Osteoblast (primary cell): ENCODE data around the gene HSD3B1. TPM values are rescaled to one million over a fixed set of nuclear protein-coding genes. Genes with fewer than 3 reads are reported as not detected.

Experiments
- DNase-seq: peaks from one replicate; pipeline ENCODE4 v3.0.0; 2011; ENCODE audit warnings: low spot score, mixed read lengths; ENCODE audit not compliant: insufficient read length; ENCODE audit errors: missing footprints
- H2AFZ ChIP-seq: 2 replicates; pipeline ENCODE4 v1.6.0; 2011; ENCODE audit warnings: mild to moderate bottlenecking, low read length
- H3K27ac ChIP-seq: 2 replicates; pipeline ENCODE4 v1.5.1; 2011; ENCODE audit warnings: mild to moderate bottlenecking, low read depth, low read length, moderate library complexity
- H3K27me3 ChIP-seq: 2 replicates; pipeline ENCODE4 v1.6.0; 2012; ENCODE audit warnings: mild to moderate bottlenecking, control low read depth, inconsistent platforms, low read length, moderate library complexity; ENCODE audit not compliant: insufficient read depth
- H3K36me3 ChIP-seq: 2 replicates; pipeline ENCODE4 v1.5.1; 2011; ENCODE audit warnings: mild to moderate bottlenecking, low read length, control low read depth, moderate library complexity; ENCODE audit not compliant: insufficient read depth
- H3K4me1 ChIP-seq: 2 replicates; pipeline ENCODE4 v1.5.1; 2011; ENCODE audit warnings: mild to moderate bottlenecking, low read length, control low read depth, moderate library complexity; ENCODE audit not compliant: insufficient read depth
- H3K4me2 ChIP-seq: 2 replicates; pipeline ENCODE4 v1.6.0; 2011; ENCODE audit warnings: mild to moderate bottlenecking, low read length; ENCODE audit not compliant: insufficient read depth
- H3K4me3 ChIP-seq: fragments of 200-600 bp; sonication (generic); 3 replicates; pipeline ENCODE4 v1.5.1; 2012; ENCODE audit warnings: mild to moderate bottlenecking, low read length, inconsistent platforms; ENCODE audit not compliant: insufficient read depth
- H3K79me2 ChIP-seq: 2 replicates; pipeline ENCODE4 v1.6.0; 2012; ENCODE audit warnings: mild to moderate bottlenecking, low read length, control low read depth, inconsistent platforms; ENCODE audit not compliant: insufficient read depth
- H3K9me3 ChIP-seq: 2 replicates; pipeline ENCODE4 v1.5.1; 2011; ENCODE audit warnings: low read depth, low read length, control low read depth
- H4K20me1 ChIP-seq: 2 replicates; pipeline ENCODE4 v1.6.0; 2012; ENCODE audit warnings: mild to moderate bottlenecking, low read length, control low read depth; ENCODE audit not compliant: insufficient read depth
- total RNA-seq: library from RNA; depleted of rRNA; stranded (reverse); fragments of >200 nt; gene quantifications from 2 replicates; pipeline ENCODE4 v1.2.3, GENCODE V29; 2012
- TF ChIP-seq, protein P1 (sequence below): IDR thresholded peaks from 2 replicates; pipeline ENCODE4 v1.5.1; 2011; ENCODE audit warnings: mild to moderate bottlenecking, low read depth, low read length, moderate library complexity; ENCODE audit errors: extremely low read depth

Gene HSD3B1
- total RNA-seq, 1 donor = not detected

DNA sequence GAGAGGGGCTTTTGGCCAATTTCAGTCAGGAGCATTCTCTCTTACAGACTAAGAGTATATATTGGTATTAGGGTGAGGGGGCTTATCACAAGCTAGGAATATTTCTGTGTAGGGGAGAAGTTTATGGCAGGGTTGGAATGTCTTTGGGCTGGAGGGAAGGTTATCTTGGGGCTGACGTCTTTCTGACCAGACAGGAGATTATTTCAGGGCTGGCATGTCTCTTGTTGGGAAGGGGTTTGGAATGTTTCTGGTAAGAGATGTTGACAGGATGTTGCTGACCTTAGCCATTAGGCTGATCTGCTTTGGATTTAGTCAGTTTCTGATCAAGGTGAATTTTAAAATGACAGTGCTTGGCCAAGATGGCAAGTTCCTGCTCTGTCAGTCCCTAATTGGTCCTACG is 17.8 kb upstream of the HSD3B1 start:
- Histone ChIP-seq H3K79me2 (no peaks in the 10 kb centered on the region), H3K4me2 (no peak overlapping the region), H3K9me3 (no peaks in the 10 kb centered on the region), H4K20me1 (no peaks in the 10 kb centered on the region), H3K36me3 (no peaks in the 10 kb centered on the region), H2AFZ (no peak overlapping the region), H3K27me3 (no peaks in the 10 kb centered on the region), H3K27ac (no peak overlapping the region), H3K4me1 (no peaks in the 10 kb centered on the region), H3K4me3 (no peak overlapping the region)
- TF ChIP-seq, protein P1, sequence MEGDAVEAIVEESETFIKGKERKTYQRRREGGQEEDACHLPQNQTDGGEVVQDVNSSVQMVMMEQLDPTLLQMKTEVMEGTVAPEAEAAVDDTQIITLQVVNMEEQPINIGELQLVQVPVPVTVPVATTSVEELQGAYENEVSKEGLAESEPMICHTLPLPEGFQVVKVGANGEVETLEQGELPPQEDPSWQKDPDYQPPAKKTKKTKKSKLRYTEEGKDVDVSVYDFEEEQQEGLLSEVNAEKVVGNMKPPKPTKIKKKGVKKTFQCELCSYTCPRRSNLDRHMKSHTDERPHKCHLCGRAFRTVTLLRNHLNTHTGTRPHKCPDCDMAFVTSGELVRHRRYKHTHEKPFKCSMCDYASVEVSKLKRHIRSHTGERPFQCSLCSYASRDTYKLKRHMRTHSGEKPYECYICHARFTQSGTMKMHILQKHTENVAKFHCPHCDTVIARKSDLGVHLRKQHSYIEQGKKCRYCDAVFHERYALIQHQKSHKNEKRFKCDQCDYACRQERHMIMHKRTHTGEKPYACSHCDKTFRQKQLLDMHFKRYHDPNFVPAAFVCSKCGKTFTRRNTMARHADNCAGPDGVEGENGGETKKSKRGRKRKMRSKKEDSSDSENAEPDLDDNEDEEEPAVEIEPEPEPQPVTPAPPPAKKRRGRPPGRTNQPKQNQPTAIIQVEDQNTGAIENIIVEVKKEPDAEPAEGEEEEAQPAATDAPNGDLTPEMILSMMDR = no peak
- DNase-seq = no peak

DNA sequence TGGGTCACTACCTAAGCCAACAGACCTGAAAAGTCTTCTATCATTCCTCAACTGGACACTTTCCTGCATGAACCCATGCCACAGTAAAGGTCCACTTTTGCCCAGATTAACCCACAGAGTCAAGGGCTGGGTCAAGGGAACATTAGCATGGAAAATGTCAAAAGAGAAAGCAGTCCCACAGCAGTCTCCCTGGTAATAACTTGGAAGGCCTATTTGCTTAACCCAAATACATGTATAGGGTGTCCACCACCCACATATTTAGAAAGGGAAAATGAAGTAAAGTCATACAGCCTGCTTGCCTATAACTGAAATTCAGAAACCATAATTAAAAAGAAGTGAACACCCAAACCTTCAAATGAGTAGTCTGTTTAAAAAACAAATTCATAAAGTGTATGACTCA is 16.1 kb upstream of the HSD3B1 start:
- H3K79me2 ChIP-seq = no peaks in the 10 kb centered on the region
- no peak for DNase-seq

DNA sequence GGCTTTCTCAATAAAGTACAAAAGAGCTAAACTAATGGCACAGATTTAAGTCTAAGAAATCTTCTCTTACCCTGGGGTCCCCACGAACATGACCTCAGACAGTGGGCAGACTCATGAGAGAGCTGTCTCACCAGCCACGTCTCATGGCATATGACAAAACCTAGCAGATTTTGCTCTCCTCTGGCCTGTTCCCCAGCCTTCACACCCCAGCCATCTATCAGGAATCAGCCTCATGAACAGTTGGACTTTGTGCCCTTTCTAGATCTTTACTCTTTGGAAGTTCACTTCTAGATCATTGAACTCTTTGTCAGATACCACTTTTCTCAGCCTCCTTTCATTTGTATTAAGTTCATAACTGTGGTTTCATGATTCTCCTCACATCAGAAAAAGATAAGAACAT is 14.2 kb upstream of the HSD3B1 start:
- no peaks in the 10 kb centered on the region for H4K20me1 ChIP-seq
- H3K9me3 ChIP-seq = no peaks in the 10 kb centered on the region

More for the DNA sequence above, 16.1 kb upstream of the HSD3B1 start:
- Histone ChIP-seq H3K27ac (no peak overlapping the region), H3K27me3 (no peaks in the 10 kb centered on the region), H3K36me3 (no peaks in the 10 kb centered on the region), H4K20me1 (no peaks in the 10 kb centered on the region), H3K4me1 (no peaks in the 10 kb centered on the region), H3K9me3 (no peaks in the 10 kb centered on the region), H3K4me3 (no peak overlapping the region), H3K4me2 (no peak overlapping the region), H2AFZ (no peak overlapping the region)
- TF ChIP-seq, protein P1 = no peak

DNA sequence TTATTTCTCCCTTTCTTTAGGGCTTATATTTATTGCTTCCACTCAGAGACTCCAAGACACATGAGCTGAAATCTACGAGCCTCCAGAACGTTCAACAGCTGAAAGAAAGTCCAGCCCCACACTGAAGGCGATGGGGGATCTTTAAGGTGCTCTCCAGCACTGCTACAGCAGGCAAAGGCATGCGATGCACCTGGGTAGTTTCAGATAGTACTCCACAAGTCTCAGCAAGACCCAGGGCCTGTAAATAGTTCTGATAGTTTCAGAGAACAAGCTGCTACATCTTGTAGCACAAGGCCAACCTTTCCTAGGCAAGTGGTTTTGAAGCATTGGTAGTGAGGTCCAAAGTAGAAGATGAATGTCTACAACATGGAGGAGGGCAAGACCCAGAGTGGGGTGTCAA is 2.2 kb upstream of the HSD3B1 start:
- Histone ChIP-seq H3K36me3 (no peaks in the 10 kb centered on the region), H3K79me2 (no peaks in the 10 kb centered on the region), H3K4me1 (no peaks in the 10 kb centered on the region), H3K27me3 (peaks cover 3% of the 10 kb centered on the region), H3K9me3 (no peaks in the 10 kb centered on the region), H3K4me2 (no peak overlapping the region), H3K27ac (no peak overlapping the region), H4K20me1 (no peaks in the 10 kb centered on the region), H2AFZ (no peak overlapping the region), H3K4me3 (no peak overlapping the region)
- DNase-seq = no peak
- TF ChIP-seq, protein P1 = no peak

More for the DNA sequence above, 14.2 kb upstream of the HSD3B1 start:
- no peak overlapping the region for H3K4me2 ChIP-seq
- H3K4me3 ChIP-seq = no peak overlapping the region
- TF ChIP-seq, protein P1 = no peak
- no peaks in the 10 kb centered on the region for H3K4me1 ChIP-seq
- no peaks in the 10 kb centered on the region for H3K79me2 ChIP-seq
- no peaks in the 10 kb centered on the region for H3K27me3 ChIP-seq
- no peak overlapping the region for H2AFZ ChIP-seq
- no peaks in the 10 kb centered on the region for H3K36me3 ChIP-seq
- DNase-seq = no peak
- H3K27ac ChIP-seq = no peak overlapping the region
